ENCODE measurements around the gene WDR87. TPM values are rescaled to one million over a fixed set of nuclear protein-coding genes. Genes with fewer than 3 reads are reported as not detected.

Gene WDR87
- total RNA-seq, 1 experiment from 2014 or later = not detected

GRCh38 chr19:37902668-37903067 is 3.7 kb downstream of the WDR87 start:
- peak; percentile 88 for DNase-seq (ENCODE audit: unreplicated experiment)
- H3K4me3 Mint-ChIP-seq (ENCODE audit: unreplicated experiment) = no peak overlapping the region
- H3K27ac Mint-ChIP-seq (ENCODE audit: low read depth, unreplicated experiment) = no peak overlapping the region
- no peaks in the 10 kb centered on the region for H3K4me1 Mint-ChIP-seq (ENCODE audit: insufficient read depth, unreplicated experiment)
- no TSS peak for BruUV-seq (replicated peaks)
- no peaks in the 10 kb centered on the region for H3K9me3 Mint-ChIP-seq (ENCODE audit: unreplicated experiment)
- POLR2A ChIA-PET = interaction anchor here (0.6 to 1.2 kb wide), 7 partner anchors 31 to 437 kb away, joined by 3 to 5 read pairs (median 3); no protein-coding TSS in a partner anchor
- CTCF ChIA-PET = interaction anchor here (0.5 to 8.5 kb wide), 72 partner anchors 9 to 468 kb away, joined by 3 to 51 read pairs (median 4); partner anchors contain the start of gene CATSPERG
- peak; percentile 89 for TF ChIP-seq CTCF (IDR thresholded peaks at IDR 0.05; ENCODE audit: unreplicated experiment)
- H3K36me3 Mint-ChIP-seq (ENCODE audit: insufficient read depth, unreplicated experiment) = no peaks in the 10 kb centered on the region
- H3K27me3 Mint-ChIP-seq (ENCODE audit: insufficient read depth, unreplicated experiment) = no peaks in the 10 kb centered on the region
- intact Hi-C loops (cut with micrococcal nuclease) = loop anchor here (1.0 to 2.0 kb wide), 5 partner anchors 88 to 433 kb away; partner anchors contain the start of genes CATSPERG and DPF1

GRCh38 chr19:37899966-37900365 is 6.4 kb downstream of the WDR87 start:
- Mint-ChIP-seq H3K27me3 (ENCODE audit: insufficient read depth, unreplicated experiment) (no peaks in the 10 kb centered on the region), H3K27ac (ENCODE audit: low read depth, unreplicated experiment) (no peak overlapping the region), H3K4me1 (ENCODE audit: insufficient read depth, unreplicated experiment) (no peaks in the 10 kb centered on the region), H3K9me3 (ENCODE audit: unreplicated experiment) (no peaks in the 10 kb centered on the region), H3K4me3 (ENCODE audit: unreplicated experiment) (no peak overlapping the region), H3K36me3 (ENCODE audit: insufficient read depth, unreplicated experiment) (no peaks in the 10 kb centered on the region)
- BruUV-seq (replicated peaks) = no TSS peak
- no peak for DNase-seq (ENCODE audit: unreplicated experiment)
- CTCF ChIA-PET = interaction anchor here (0.6 to 7.8 kb wide), 14 partner anchors 17 to 1692 kb away, joined by 3 to 49 read pairs (median 4); partner anchors contain the start of gene CATSPERG
- intact Hi-C loops (cut with micrococcal nuclease) = no loop called here
- POLR2A ChIA-PET = no interaction called here
- no peak for TF ChIP-seq CTCF (IDR thresholded peaks at IDR 0.05; ENCODE audit: unreplicated experiment)

- Mint-ChIP-seq H3K36me3 (ENCODE audit: insufficient read depth, unreplicated experiment) (no peaks in the 10 kb centered on the region), H3K9me3 (ENCODE audit: unreplicated experiment) (no peaks in the 10 kb centered on the region), H3K4me1 (ENCODE audit: insufficient read depth, unreplicated experiment) (no peaks in the 10 kb centered on the region), H3K27ac (ENCODE audit: low read depth, unreplicated experiment) (no peak overlapping the region), H3K4me3 (ENCODE audit: unreplicated experiment) (no peak overlapping the region), H3K27me3 (ENCODE audit: insufficient read depth, unreplicated experiment) (no peaks in the 10 kb centered on the region)
- no peak for DNase-seq (ENCODE audit: unreplicated experiment)
- intact Hi-C loops (cut with micrococcal nuclease) = no loop called here
- BruUV-seq (replicated peaks) = no TSS peak
- POLR2A ChIA-PET = no interaction called here
- no peak for TF ChIP-seq CTCF (IDR thresholded peaks at IDR 0.05; ENCODE audit: unreplicated experiment)
- CTCF ChIA-PET = interaction anchor here (0.6 to 7.8 kb wide), 24 partner anchors 13 to 1692 kb away, joined by 3 to 49 read pairs (median 4); partner anchors contain the start of gene CATSPERG
Measured at GRCh38 chr19:37899453-37899852, 6.9 kb downstream of the WDR87 start.

GRCh38 chr19:37896180-37896579 is 10.2 kb downstream of the WDR87 start:
- intact Hi-C loops (cut with micrococcal nuclease) = no loop called here
- H3K4me3 Mint-ChIP-seq (ENCODE audit: unreplicated experiment) = no peak overlapping the region
- DNase-seq (ENCODE audit: unreplicated experiment) = no peak
- CTCF ChIA-PET = interaction anchor here (0.6 to 1.2 kb wide), 3 partner anchors 313 to 348 kb away, joined by 3 to 4 read pairs (median 3); no protein-coding TSS in a partner anchor
- no TSS peak for BruUV-seq (replicated peaks)
- H3K4me1 Mint-ChIP-seq (ENCODE audit: insufficient read depth, unreplicated experiment) = no peaks in the 10 kb centered on the region
- POLR2A ChIA-PET = no interaction called here
- H3K36me3 Mint-ChIP-seq (ENCODE audit: insufficient read depth, unreplicated experiment) = no peaks in the 10 kb centered on the region
- H3K27me3 Mint-ChIP-seq (ENCODE audit: insufficient read depth, unreplicated experiment) = peaks cover 14% of the 10 kb centered on the region
- no peak for TF ChIP-seq CTCF (IDR thresholded peaks at IDR 0.05; ENCODE audit: unreplicated experiment)
- H3K9me3 Mint-ChIP-seq (ENCODE audit: unreplicated experiment) = peaks cover 13% of the 10 kb centered on the region
- no peak overlapping the region for H3K27ac Mint-ChIP-seq (ENCODE audit: low read depth, unreplicated experiment)

Measured in MCF 10A (cell line).